RCC 7860 (cell line): ENCODE measurements around the gene HFE.
A peak's percentile ranks its signal among the peaks of the same experiment; 100 is the strongest.
"Not testable (repeated sequence)": the region's sequence is repeated elsewhere in the genome, so short reads cannot be mapped to it uniquely, and the experiment has no call there.

Experiments used
- DNase-seq: peaks from one replicate; pipeline ENCODE4 v3.0.0-alpha.2; 2015; ENCODE audit warnings: low spot score
- FAIRE-seq: peaks from 2 replicates; lab custom pipeline; 2012; peaks lifted over from hg19 to GRCh38; lab: Jason Lieb, UNC

HFE gene

GRCh38 chr6:26105842-26106241 lies 18.6 kb downstream of the HFE start:
- DNase-seq (no peak), FAIRE-seq (no peak)

- DNase-seq, result no peak
- FAIRE-seq, result no peak
Observed at GRCh38 chr6:26107935-26108334, 20.7 kb downstream of the HFE start.

GRCh38 chr6:26109772-26110171 lies 22.5 kb downstream of the HFE start:
- FAIRE-seq (no peak), DNase-seq (no peak)

GRCh38 chr6:26113570-26113969 lies 26.3 kb downstream of the HFE start:
- FAIRE-seq, result no peak
- DNase-seq, result no peak

- no peak for FAIRE-seq
Observed at GRCh38 chr6:26115226-26115625, 28.0 kb downstream of the HFE start.

GRCh38 chr6:26116267-26116666 lies 29.0 kb downstream of the HFE start:
- no peak for DNase-seq
- FAIRE-seq, result no peak

More at GRCh38 chr6:26115226-26115625, 28.0 kb downstream of the HFE start:
- no peak for DNase-seq

- DNase-seq (peak; percentile 86), FAIRE-seq (peak; percentile 74)
Observed at GRCh38 chr6:26118999-26119398, 31.8 kb downstream of the HFE start.

- not testable (repeated sequence) for FAIRE-seq
Observed at GRCh38 chr6:26120115-26120514, 32.9 kb downstream of the HFE start.

GRCh38 chr6:26120807-26121140 lies 33.5 kb downstream of the HFE start:
- DNase-seq, result no peak
- FAIRE-seq, result no peak

More at GRCh38 chr6:26120115-26120514, 32.9 kb downstream of the HFE start:
- DNase-seq, result not testable (repeated sequence)

- FAIRE-seq, result peak; percentile 93
- peak; percentile 93 for DNase-seq
Observed at GRCh38 chr6:26121141-26122004, 34.1 kb downstream of the HFE start.

GRCh38 chr6:26122005-26122388 lies 34.8 kb downstream of the HFE start:
- DNase-seq (no peak), FAIRE-seq (no peak)

- DNase-seq (peak; percentile 74), FAIRE-seq (peak; percentile 30)
Observed at GRCh38 chr6:26122402-26122792, 35.2 kb downstream of the HFE start.

- FAIRE-seq (peak; percentile 88), DNase-seq (peak; percentile 99)
Observed at GRCh38 chr6:26122793-26123674, 35.8 kb downstream of the HFE start.

- DNase-seq (no peak), FAIRE-seq (no peak)
Observed at GRCh38 chr6:26123675-26123946, 36.4 kb downstream of the HFE start.

- DNase-seq, result peak; percentile 99
- peak; percentile 93 for FAIRE-seq
Observed at GRCh38 chr6:26123947-26124780, 36.9 kb downstream of the HFE start.

GRCh38 chr6:26124781-26125685 lies 37.8 kb downstream of the HFE start:
- peak; percentile 18 for DNase-seq
- FAIRE-seq, result no peak

GRCh38 chr6:26126394-26127235 lies 39.4 kb downstream of the HFE start:
- FAIRE-seq (no peak), DNase-seq (no peak)

- FAIRE-seq (no peak), DNase-seq (no peak)
Observed at GRCh38 chr6:26128013-26128771, 41.0 kb downstream of the HFE start.
